Dendritic cell treated with granulocyte-macrophage colony-stimulating factor and Interleukin-4, amounts not matched to agents 40 ng/mL and 50 ng/mL, for 4 days (primary cell): ENCODE results near the gene LSM14A.
A peak's percentile ranks its signal among the peaks of the same experiment; 100 is the strongest.
"Not testable (repeated sequence)": the region's sequence is repeated elsewhere in the genome, so short reads cannot be mapped to it uniquely, and the experiment has no call there.

ENCODE experiments used
- H3K27ac Mint-ChIP-seq: one replicate; pipeline ENCODE4 v1.8.0; 2022; ENCODE audit warnings: mild to moderate bottlenecking, mixed read lengths
- H3K27me3 Mint-ChIP-seq: one replicate; pipeline ENCODE4 v1.8.0; 2022; ENCODE audit warnings: mild to moderate bottlenecking, mixed read lengths
- H3K36me3 Mint-ChIP-seq: one replicate; pipeline ENCODE4 v1.8.0; 2022; ENCODE audit warnings: low read depth, mixed read lengths
- H3K4me1 Mint-ChIP-seq: one replicate; pipeline ENCODE4 v1.8.0; 2022; ENCODE audit warnings: low read depth, mixed read lengths
- H3K4me3 Mint-ChIP-seq: one replicate; pipeline ENCODE4 v1.8.0; 2022; ENCODE audit warnings: mild to moderate bottlenecking, moderate library complexity, mixed read lengths
- H3K9me3 Mint-ChIP-seq: one replicate; pipeline ENCODE4 v1.8.0; 2022; ENCODE audit warnings: mixed read lengths
- intact Hi-C: fragments of 100-400 bp; cut with micrococcal nuclease; formaldehyde crosslinking; loops from one replicate; pipeline ENCODE4 v1.15.0; 2022

The LSM14A gene

DNA sequence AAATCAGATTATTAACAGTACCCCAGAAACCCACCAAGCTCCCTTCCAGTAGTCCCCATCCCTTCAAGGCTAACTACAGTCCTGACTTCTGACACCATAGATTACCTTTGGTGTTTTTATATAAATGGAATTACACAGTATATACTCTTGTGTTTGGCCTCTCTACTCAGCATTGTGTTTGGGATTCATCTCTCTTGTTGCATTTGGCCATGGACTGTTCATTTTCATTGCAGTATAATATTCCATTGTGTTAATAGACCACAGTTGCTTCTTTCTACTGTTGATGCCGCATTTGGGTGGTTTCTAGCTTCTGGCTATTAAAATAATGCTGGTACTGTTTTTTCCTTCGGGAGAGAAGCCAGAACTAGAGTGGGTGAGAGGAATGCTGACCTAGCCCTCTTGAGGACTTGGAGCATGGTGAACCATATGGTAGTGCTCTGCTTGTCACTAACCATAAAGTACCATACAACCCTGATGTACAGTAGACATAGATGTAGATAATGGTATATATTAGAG lies 63.2 kb downstream of the LSM14A start:
- no peaks in the 10 kb centered on the region for H3K27me3 Mint-ChIP-seq
- H3K27ac Mint-ChIP-seq: no peak overlapping the region
- peaks cover 27% of the 10 kb centered on the region for H3K4me1 Mint-ChIP-seq
- H3K36me3 Mint-ChIP-seq: peaks cover 3% of the 10 kb centered on the region
- H3K9me3 Mint-ChIP-seq: no peaks in the 10 kb centered on the region
- no peak overlapping the region for H3K4me3 Mint-ChIP-seq
- intact Hi-C loops: no loop called here

GRCh38 chr19:34236035-34236987 lies 64.0 kb downstream of the LSM14A start:
- Mint-ChIP-seq H3K4me3 (no peak overlapping the region), H3K4me1 (peaks cover 20% of the 10 kb centered on the region), H3K9me3 (no peaks in the 10 kb centered on the region), H3K36me3 (no peaks in the 10 kb centered on the region), H3K27me3 (no peaks in the 10 kb centered on the region), H3K27ac (no peak overlapping the region)
- intact Hi-C loops: no loop called here

DNA sequence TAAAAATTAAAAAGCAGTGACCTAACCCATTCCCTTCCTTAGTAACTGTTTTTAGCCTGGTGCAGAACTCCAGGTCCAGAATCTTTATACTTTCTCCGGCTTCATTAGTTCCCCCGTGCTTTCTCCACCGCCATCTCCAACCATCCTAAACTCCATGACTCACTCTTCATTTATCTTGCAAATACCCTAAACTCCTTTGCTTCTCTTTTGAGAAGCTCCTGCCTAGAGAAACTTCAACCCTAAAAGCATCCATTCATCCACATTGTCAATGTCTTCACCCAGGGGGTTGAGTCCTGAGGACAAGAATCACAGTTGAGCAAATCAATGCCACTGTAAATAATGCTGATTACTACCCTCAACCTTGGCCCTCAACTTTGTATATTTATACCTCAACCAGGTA lies 65.0 kb downstream of the LSM14A start:
- intact Hi-C loops: no loop called here
- peaks cover 11% of the 10 kb centered on the region for H3K4me1 Mint-ChIP-seq
- H3K27ac Mint-ChIP-seq: no peak overlapping the region
- no peaks in the 10 kb centered on the region for H3K27me3 Mint-ChIP-seq
- H3K4me3 Mint-ChIP-seq: no peak overlapping the region
- no peaks in the 10 kb centered on the region for H3K9me3 Mint-ChIP-seq
- no peaks in the 10 kb centered on the region for H3K36me3 Mint-ChIP-seq

DNA sequence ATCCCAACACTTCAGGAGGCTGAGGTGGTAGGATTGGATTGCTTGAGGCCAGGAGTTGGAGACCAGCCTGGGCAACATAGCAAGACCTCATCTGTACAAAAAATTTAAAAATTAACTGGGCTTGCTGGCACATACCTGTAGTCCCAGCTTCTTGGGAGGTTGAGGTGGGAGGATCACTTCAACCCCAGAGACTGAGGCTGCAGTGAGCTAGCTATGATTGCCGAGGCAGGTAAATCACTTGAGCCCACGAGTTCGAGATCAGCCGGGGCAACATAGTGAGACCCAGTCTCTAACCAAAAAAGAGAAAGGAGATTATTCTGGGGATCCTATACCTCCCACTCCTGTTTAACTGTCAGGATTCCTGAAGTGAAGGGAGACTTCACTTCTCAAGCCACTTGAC lies 65.6 kb downstream of the LSM14A start:
- no peaks in the 10 kb centered on the region for H3K27me3 Mint-ChIP-seq
- peaks cover 4% of the 10 kb centered on the region for H3K4me1 Mint-ChIP-seq
- no peak overlapping the region for H3K4me3 Mint-ChIP-seq
- intact Hi-C loops: no loop called here
- H3K9me3 Mint-ChIP-seq: no peaks in the 10 kb centered on the region
- H3K27ac Mint-ChIP-seq: no peak overlapping the region
- H3K36me3 Mint-ChIP-seq: no peaks in the 10 kb centered on the region

DNA sequence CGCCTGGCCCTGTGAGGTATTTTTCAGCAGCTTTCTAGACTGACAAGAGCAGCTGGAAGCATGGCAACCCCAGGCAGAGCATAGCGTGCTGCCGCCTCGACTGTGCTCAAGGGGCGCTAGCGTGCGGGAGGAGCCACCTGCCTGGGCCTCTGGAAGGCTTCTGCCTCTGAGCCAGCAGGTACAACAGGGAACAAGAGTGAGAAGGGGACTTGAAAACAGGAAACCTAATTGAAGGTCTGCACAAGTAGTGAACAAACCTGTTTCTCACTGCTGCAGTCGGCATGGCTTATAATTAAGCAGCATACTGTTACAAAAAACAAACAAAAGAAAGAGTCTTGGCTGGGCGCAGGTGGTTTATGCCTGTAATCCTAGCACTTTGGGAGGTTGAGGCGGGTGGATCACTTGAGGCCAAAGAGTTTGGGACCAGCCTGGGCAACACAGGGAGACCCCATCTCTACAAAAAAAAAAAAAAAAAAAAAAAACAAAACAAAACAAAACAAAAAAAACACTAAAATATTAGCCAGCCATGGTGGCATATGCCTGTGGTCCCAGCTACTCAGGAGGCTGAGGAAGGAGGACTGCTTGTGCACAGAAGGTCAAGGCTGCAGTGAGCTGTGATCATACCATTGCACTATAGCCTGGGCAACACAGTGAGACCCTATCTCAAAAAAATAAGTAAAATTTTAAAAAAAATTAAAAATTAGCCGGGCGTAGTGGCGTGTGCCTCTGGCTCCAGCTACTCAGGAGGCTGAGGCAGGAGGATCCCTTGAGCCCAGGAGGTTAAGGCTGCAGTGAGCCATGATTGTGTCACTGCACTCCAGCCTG lies 69.4 kb downstream of the LSM14A start:
- intact Hi-C loops: no loop called here
- no peak overlapping the region for H3K4me3 Mint-ChIP-seq
- H3K27ac Mint-ChIP-seq: no peak overlapping the region

GRCh38 chr19:34243138-34243875 lies 71.0 kb downstream of the LSM14A start:
- H3K36me3 Mint-ChIP-seq, H3K4me3 Mint-ChIP-seq, H3K27me3 Mint-ChIP-seq, H3K27ac Mint-ChIP-seq, intact Hi-C loops, H3K4me1 Mint-ChIP-seq, H3K9me3 Mint-ChIP-seq: not testable (repeated sequence)

More for the DNA sequence above, 69.4 kb downstream of the LSM14A start:
- H3K27me3 Mint-ChIP-seq: peaks cover 2% of the 10 kb centered on the region
- H3K4me1 Mint-ChIP-seq: no peaks in the 10 kb centered on the region
- no peaks in the 10 kb centered on the region for H3K9me3 Mint-ChIP-seq
- no peaks in the 10 kb centered on the region for H3K36me3 Mint-ChIP-seq

DNA sequence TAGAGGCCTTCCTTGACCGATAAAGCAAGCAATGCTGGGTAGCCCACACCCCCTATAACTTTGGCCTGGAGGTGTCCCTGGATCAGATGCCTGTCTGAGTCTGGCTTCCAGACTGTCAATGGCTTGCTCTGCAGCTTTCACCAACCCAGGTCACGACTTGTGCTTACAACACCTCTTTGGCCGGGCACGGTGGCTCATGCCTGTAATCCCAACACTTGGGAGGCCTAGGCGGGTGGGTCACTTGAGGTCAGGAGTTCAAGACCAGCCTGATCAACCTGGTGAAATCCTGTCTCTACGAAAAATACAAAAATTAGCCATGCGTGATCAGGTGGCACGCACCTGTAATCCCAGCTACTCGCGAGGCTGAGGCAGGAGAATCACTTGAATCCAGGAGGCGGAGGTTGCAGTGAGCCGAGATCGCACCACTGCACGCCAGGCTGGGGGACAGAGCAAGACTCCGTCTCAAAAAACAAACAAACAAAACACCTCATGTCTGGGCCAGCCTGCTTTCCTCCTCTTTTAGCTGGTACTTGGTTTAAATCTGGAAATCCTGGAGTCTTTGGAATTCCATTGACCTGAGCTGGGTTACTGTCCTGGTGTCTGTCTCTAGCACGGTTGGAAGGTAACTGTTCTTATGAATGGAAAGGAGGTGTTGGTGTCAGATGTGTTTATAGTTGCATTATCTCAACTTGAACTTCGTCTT lies 71.7 kb downstream of the LSM14A start:
- intact Hi-C loops: no loop called here
- H3K4me3 Mint-ChIP-seq: no peak overlapping the region
- no peaks in the 10 kb centered on the region for H3K9me3 Mint-ChIP-seq
- H3K36me3 Mint-ChIP-seq: no peaks in the 10 kb centered on the region
- no peaks in the 10 kb centered on the region for H3K4me1 Mint-ChIP-seq
- peaks cover 10% of the 10 kb centered on the region for H3K27me3 Mint-ChIP-seq
- no peak overlapping the region for H3K27ac Mint-ChIP-seq

DNA sequence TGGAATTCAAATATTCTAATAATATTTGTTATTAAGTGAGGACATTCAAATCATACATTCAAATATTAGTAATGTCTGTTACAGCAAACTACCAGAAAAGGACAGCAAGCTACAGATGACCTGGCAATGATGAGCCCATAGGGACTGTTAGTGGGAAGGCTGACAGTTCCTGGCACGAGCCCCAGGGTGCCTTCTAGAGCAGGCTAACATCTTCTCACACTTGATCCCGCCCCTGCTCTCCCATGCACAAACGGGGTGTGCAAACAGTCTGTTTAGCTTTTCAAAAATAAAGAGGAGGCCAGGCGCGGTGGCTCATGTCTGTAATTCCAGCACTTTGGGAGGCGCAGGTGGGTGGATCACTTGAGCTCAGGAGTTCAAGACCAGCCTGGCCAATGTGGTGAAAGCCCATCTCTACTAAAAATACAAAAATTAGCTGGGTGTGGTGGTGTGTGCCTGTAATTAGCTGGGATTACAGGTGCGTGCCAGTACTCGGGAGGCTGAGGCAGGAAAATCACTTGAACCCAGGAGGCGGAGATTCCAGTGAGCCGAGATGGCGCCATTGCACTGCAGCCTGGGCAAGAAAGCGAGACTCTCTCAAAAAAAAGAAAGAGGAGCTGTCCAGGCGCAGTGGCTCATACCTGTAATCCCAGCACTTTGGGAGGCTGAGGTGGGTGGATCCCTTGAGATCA lies 72.5 kb downstream of the LSM14A start:
- Mint-ChIP-seq H3K27ac (no peak overlapping the region), H3K36me3 (no peaks in the 10 kb centered on the region), H3K4me1 (no peaks in the 10 kb centered on the region), H3K9me3 (no peaks in the 10 kb centered on the region), H3K4me3 (no peak overlapping the region), H3K27me3 (peaks cover 12% of the 10 kb centered on the region)
- intact Hi-C loops: no loop called here

GRCh38 chr19:34246340-34246739 lies 74.0 kb downstream of the LSM14A start:
- Mint-ChIP-seq H3K9me3 (no peaks in the 10 kb centered on the region), H3K4me3 (no peak overlapping the region), H3K4me1 (no peaks in the 10 kb centered on the region), H3K36me3 (no peaks in the 10 kb centered on the region), H3K27ac (no peak overlapping the region), H3K27me3 (peaks cover 13% of the 10 kb centered on the region)
- intact Hi-C loops: no loop called here

DNA sequence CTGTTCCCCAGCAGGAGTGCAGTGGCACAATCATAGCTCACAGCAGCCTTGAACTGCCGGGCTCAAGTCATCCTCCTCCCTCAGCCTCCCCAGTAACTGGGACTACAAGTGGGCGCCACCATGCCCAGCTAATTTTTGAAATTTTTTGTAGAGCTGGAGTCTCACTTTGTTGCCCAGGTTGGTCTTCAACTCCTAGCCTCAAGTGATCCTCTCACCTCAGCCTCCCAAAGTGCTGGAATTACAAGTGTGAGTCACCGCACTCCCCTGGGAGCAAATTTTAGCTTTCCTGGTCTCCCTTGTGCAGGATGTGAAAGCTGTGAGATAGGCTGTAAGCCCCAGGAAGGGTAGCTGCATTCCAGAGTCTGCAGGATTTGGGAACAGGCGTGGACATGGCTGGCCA lies 76.6 kb downstream of the LSM14A start:
- H3K36me3 Mint-ChIP-seq: no peaks in the 10 kb centered on the region
- no peak overlapping the region for H3K27ac Mint-ChIP-seq
- H3K27me3 Mint-ChIP-seq: peaks cover 29% of the 10 kb centered on the region
- peaks cover 6% of the 10 kb centered on the region for H3K4me1 Mint-ChIP-seq
- H3K4me3 Mint-ChIP-seq: no peak overlapping the region
- no peaks in the 10 kb centered on the region for H3K9me3 Mint-ChIP-seq
- intact Hi-C loops: no loop called here

DNA sequence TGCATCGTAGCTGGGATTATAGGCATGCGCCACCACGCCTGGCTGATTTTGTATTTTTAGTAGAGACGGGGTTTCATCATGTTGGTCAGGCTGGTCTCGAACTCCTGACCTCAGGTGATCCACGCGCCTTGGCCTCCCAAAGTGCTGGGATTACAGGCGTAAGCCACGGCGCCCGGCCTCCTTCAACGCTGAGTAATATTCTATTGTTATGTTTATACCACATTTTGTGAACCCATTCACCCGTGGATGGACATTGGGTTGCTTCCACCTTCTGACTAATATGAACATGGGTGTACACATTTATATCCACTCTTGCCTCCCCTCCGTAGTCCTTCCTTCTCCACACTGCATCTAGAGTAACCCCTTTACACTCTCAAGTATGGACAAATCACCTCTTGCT lies 80.9 kb downstream of the LSM14A start:
- H3K4me1 Mint-ChIP-seq, H3K27ac Mint-ChIP-seq, H3K9me3 Mint-ChIP-seq, H3K4me3 Mint-ChIP-seq, H3K36me3 Mint-ChIP-seq: not testable (repeated sequence)
- intact Hi-C loops: loop anchor here (5.0 kb wide), 1 partner anchor 84 kb away; no protein-coding TSS in a partner anchor
- H3K27me3 Mint-ChIP-seq: peaks cover 45% of the 10 kb centered on the region

DNA sequence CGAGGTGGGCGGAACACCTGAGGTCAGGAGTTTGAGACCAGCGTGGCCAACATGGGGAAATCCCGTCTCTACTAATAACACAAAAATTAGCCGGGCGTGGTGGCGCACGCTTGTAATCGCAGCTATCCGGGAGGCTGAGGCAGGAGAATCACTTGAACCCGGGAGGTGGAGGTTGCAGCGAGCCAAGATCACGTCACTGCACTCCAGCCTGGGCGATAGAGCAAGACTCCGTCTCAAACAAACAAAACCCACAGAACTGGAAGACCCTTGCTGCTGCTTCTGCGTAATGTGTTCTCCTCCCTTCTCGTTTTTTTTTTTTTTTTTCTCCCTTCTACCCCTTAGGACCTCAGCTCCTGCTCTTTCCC lies 81.4 kb downstream of the LSM14A start:
- not testable (repeated sequence) for H3K36me3 Mint-ChIP-seq, H3K9me3 Mint-ChIP-seq, H3K4me1 Mint-ChIP-seq
- Mint-ChIP-seq H3K27me3 (peaks cover 44% of the 10 kb centered on the region), H3K27ac (peak overlapping the region; percentile 85), H3K4me3 (peak overlapping the region; percentile 87)
- intact Hi-C loops: loop anchor here (5.0 kb wide), 1 partner anchor 84 kb away; no protein-coding TSS in a partner anchor
